Astrocyte (in vitro differentiated cells and primary cell): ENCODE measurements around the gene HAS3.

Source experiments
- CTCF ChIP-seq: IDR thresholded peaks from 2 replicates; pipeline ENCODE4 v1.5.1; 2011; ENCODE audit warnings: low read depth, mild to moderate bottlenecking, inconsistent platforms, low read length, moderate library complexity; ENCODE audit not compliant: insufficient read depth
- EZH2 ChIP-seq: IDR thresholded peaks from 2 replicates; pipeline ENCODE4 v1.6.1; 2012; ENCODE audit warnings: mild to moderate bottlenecking, low read length, inconsistent platforms; ENCODE audit not compliant: insufficient read depth

GRCh38 chr16:69143116-69143515 is 37.7 kb downstream of the HAS3 start:
- peak; percentile 8 for TF ChIP-seq CTCF
- TF ChIP-seq EZH2: no peak
